HG03095 (cell line): ENCODE measurements around the gene MFNG.
"Not testable (repeated sequence)": the region's sequence is repeated elsewhere in the genome, so short reads cannot be mapped to it uniquely, and the experiment has no call there.

Experiments used
- ATAC-seq: cut with Tn5 transposase; IDR thresholded peaks from one replicate; pipeline ENCODE4 v1.9.1; 2021; ENCODE audit warnings: moderate library complexity; ENCODE audit not compliant: unreplicated experiment

The MFNG gene

GRCh38 chr22:37476389-37477329 lies 9.5 kb downstream of the MFNG start:
- no peak for ATAC-seq

DNA sequence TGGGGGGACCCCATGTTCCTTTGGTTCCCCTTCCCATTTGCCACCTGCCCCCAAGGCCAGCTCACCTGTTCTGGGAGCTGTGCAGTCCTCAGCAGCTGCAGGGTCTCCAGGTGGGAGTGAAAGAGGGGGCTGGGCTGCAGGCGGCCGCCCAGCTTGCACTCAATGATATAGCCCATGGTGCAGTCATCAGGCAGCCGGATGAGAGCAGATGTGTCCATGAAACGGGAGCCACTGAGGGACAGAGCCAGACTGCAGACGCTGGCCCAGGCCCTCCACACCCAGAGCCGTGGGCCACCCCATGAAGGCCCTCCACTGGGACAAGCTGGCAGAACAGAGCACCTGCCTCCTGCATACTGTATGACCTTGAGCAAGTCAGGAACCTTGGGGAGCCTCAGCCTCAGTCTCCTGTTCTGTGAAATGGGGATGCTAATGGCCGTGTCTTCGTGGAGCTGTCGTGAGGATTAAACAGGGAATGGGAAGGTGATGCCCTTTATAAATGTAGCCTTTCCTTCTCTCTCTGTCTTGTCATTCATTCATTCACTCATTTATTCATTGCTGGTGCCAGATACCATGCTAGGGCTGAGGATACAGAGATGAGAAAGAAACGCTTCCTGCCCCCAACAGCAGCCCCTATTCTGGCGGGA lies 11.6 kb downstream of the MFNG start:
- no peak for ATAC-seq

GRCh38 chr22:37473437-37473946 lies 12.7 kb downstream of the MFNG start:
- ATAC-seq: no peak

DNA sequence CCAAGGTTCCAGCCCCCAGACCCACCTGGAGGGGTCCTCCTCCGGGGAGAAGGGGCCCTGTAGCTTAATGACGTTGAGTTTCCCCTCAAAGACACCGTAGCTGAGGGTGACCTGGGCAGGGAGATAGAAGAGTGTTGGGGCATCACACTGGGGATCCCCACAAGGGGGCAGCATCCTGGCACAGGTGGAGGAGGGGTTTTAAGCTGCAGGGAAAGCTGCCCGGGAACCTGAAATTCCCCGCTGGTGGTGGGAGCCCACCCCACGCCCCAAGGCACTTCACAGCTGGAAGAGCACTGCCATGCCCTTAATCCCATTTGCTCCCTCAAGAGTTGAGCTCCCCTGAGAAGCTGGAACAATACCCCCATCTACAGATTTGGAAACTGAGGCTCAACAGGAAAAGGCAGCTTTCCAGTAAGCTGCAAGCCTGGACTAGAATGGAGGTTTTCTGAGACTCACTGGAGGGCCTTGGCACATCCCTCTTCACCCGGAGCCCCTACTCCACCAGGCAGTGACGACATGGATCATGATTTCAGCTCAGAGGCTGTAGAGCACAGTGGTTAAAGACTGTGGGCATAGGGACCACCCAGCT lies 13.7 kb downstream of the MFNG start:
- ATAC-seq: no peak

GRCh38 chr22:37471727-37472417 lies 14.3 kb downstream of the MFNG start:
- no peak for ATAC-seq

- ATAC-seq: no peak
Measured at GRCh38 chr22:37470087-37470445, 16.1 kb downstream of the MFNG start.

- no peak for ATAC-seq
Measured at GRCh38 chr22:37469416-37470086, 16.6 kb downstream of the MFNG start.

DNA sequence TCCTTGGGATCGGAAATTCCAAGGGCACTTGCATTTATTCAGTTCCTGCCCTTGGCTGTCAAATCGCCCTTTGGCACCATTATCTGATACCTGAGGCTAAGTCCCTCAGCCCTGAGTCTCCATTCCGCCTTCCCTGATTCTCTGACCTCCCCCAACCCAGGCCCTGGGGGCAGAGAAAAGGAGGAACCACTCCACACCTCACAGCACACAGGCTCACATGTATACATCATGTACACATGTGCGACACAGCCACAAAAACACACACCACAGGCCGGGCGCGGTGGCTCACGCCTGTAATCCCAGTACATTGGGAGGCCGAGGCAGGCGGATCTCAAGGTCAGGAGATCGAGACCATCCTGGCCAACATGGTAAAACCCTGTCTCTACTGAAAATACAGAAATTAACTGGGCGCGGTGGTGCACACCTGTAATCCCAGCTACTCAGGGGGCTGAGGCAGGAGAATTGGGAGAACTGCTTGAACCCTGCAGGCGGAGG lies 17.9 kb downstream of the MFNG start:
- ATAC-seq: not testable (repeated sequence)

- no peak for ATAC-seq
Measured at GRCh38 chr22:37467391-37467955, 18.7 kb downstream of the MFNG start.

GRCh38 chr22:37464181-37464580 lies 22.0 kb downstream of the MFNG start:
- no peak for ATAC-seq

- no peak for ATAC-seq
Measured at GRCh38 chr22:37462983-37463382, 23.2 kb downstream of the MFNG start.

DNA sequence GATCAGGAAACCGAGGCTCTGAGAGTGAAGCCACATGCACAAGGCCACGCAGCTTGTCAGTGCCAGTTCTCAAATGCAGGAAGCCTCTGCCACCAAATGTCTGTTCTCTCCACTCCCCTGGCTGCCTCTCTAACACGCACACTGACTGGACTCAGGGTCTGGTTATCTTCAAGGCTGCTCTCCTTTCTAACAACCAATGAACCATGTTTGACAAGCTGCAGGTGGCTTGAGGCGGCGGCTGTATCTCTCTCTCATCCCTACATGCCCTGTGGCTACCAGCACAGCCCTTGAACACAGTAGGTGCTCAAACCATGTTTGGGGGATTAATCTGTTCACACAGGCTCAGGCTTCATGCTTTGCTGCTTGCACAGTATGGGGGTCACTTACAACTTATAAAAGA lies 23.7 kb downstream of the MFNG start:
- no peak for ATAC-seq

DNA sequence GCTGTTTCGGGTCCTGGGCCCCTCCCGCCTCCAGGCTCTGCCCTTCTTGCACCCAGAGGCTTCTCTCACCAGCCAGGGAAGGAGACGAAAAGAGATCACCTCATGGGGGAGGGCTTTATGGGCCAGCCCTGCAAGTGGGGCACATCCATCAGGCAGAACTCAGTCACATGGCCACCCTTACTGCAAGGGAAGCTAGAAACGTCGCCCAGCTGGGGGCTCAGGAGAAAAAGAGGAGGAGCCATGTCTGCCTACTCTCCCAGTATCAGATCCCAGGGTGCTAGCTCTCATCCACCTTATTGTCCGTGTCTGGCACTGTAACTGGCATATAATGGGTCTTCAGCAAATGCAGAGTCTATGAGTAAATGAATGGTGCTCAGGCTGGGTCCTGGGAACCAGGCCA lies 24.2 kb downstream of the MFNG start:
- no peak for ATAC-seq

GRCh38 chr22:37460684-37461083 lies 25.5 kb downstream of the MFNG start:
- ATAC-seq: no peak

DNA sequence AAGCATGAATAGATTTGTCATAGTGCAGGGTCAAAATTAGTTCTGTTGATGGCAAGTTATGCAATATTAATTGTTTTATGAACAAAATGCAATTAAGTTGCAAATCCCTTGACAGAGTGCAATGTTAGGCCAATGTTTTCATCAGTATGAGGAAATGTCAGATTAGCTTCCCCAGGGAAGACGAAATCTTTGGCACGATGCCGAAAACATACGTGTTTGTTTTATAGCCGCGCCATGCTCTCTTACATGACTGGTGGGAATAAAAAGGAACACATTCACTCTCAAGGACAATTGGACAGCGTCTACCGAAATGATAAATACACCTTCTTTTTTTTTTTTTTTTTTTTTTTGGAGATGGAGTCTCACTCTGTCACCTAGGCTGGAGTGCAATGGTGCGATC lies 27.0 kb downstream of the MFNG start:
- ATAC-seq: no peak

- no peak for ATAC-seq
Measured at GRCh38 chr22:37457093-37457893, 28.9 kb downstream of the MFNG start.

GRCh38 chr22:37456346-37456745 lies 29.8 kb downstream of the MFNG start:
- no peak for ATAC-seq

DNA sequence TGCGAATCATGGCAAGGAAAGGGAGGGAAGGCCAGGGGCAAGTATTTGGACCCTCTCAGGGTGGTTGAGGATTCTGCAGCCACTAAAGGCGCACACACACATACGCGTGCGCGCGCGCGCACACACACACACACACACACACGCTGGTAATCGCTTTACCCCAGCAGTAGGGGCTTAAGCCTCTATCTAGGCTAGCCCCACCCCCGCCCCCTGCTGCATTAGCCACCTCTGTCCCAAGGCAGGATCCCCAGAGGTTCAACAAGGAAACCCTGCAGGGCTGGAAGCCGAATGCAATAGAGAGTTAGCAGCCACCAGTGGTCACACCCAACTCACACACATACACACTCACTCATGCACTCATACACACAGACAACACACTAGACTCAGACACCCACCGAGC lies 30.3 kb downstream of the MFNG start:
- ATAC-seq: no peak
